Measurements from ENCODE around the gene CRIP1. TPM values are rescaled to one million over a fixed set of nuclear protein-coding genes. Genes with fewer than 3 reads are reported as not detected.

Gene CRIP1
- total RNA-seq, 1 experiment from 2014 or later, result 6.9 TPM

- no peaks in the 10 kb centered on the region for H3K79me2 ChIP-seq (ENCODE audit: insufficient read depth, low read length)
- no peak overlapping the region for H3K4me2 ChIP-seq (ENCODE audit: insufficient read depth, insufficient read length, low read length)
- H3K79me1 ChIP-seq (ENCODE audit: insufficient read depth, low read depth, low read length, poor library complexity, severe bottlenecking), result no peaks in the 10 kb centered on the region
- no peak overlapping the region for H3T11ph ChIP-seq (ENCODE audit: low read length)
- H2BK5ac ChIP-seq (ENCODE audit: insufficient read length, low read length), result no peak overlapping the region
- H3K23me2 ChIP-seq (ENCODE audit: insufficient read length, low read depth, low read length, poor library complexity, severe bottlenecking), result peaks cover 4% of the 10 kb centered on the region
- peaks cover 4% of the 10 kb centered on the region; the same call in 1 of the 2 replicates for H3K27me3 ChIP-seq (ENCODE audit: insufficient read depth, low read length)
- DNase-seq, result no peak
- no peak overlapping the region for H3K27ac ChIP-seq (ENCODE audit: insufficient read length, low read depth, low read length)
- H2AK5ac ChIP-seq (ENCODE audit: insufficient read length, low read length), result no peak overlapping the region
- H3K14ac ChIP-seq (ENCODE audit: insufficient read depth, low read length), result no peak overlapping the region
- H2BK12ac ChIP-seq (ENCODE audit: insufficient read length, low read depth, low read length), result no peak overlapping the region
- Mint-ChIP-seq H3K27ac (no peak overlapping the region; a peak in 1 of 7 replicates), H3K4me3 (no peak overlapping the region), H3K27me3 (ENCODE audit: low read depth) (peaks cover 5% of the 10 kb centered on the region), H3K4me1 (peaks cover 0 to 8% of the 10 kb centered on the region in 2 experiments; a peak in 1 of 4 replicates), H3K36me3 (ENCODE audit: insufficient read depth in 1 of 3, low read depth in 3 of 3) (peaks cover 0 to 7% (median 0%) of the 10 kb centered on the region in 3 experiments; a peak in 2 of 7 replicates), H3K9me3 (no peaks in the 10 kb centered on the region)
- no peak overlapping the region for H4K8ac ChIP-seq (replicated peaks; ENCODE audit: insufficient read length, low read depth, low read length)
- H4K5ac ChIP-seq (ENCODE audit: insufficient read length, low read depth, low read length), result no peak overlapping the region
- H3K23ac ChIP-seq (ENCODE audit: insufficient read length, low read depth, low read length), result no peak overlapping the region
- H2BK15ac ChIP-seq (ENCODE audit: low read depth, low read length), result no peak overlapping the region
- H3K9ac ChIP-seq (ENCODE audit: extremely low read depth, insufficient read length, low read length), result no peak overlapping the region
- no peak overlapping the region for H3K4ac ChIP-seq (ENCODE audit: low read depth, low read length)
- H2BK20ac ChIP-seq (ENCODE audit: low read depth, low read length, poor library complexity, severe bottlenecking), result no peak overlapping the region
- H3K56ac ChIP-seq (ENCODE audit: insufficient read length, low read depth, low read length), result no peak overlapping the region
- no peak overlapping the region for H2AFZ ChIP-seq (ENCODE audit: low read length)
- H4K20me1 ChIP-seq (ENCODE audit: control insufficient read depth, insufficient read depth, insufficient read length), result no peaks in the 10 kb centered on the region
- TF ChIP-seq, protein P1, sequence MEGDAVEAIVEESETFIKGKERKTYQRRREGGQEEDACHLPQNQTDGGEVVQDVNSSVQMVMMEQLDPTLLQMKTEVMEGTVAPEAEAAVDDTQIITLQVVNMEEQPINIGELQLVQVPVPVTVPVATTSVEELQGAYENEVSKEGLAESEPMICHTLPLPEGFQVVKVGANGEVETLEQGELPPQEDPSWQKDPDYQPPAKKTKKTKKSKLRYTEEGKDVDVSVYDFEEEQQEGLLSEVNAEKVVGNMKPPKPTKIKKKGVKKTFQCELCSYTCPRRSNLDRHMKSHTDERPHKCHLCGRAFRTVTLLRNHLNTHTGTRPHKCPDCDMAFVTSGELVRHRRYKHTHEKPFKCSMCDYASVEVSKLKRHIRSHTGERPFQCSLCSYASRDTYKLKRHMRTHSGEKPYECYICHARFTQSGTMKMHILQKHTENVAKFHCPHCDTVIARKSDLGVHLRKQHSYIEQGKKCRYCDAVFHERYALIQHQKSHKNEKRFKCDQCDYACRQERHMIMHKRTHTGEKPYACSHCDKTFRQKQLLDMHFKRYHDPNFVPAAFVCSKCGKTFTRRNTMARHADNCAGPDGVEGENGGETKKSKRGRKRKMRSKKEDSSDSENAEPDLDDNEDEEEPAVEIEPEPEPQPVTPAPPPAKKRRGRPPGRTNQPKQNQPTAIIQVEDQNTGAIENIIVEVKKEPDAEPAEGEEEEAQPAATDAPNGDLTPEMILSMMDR (conservative IDR thresholded peaks at IDR 0.05), result no peak
- no peaks in the 10 kb centered on the region for H3K9me3 ChIP-seq (ENCODE audit: control insufficient read depth, low read depth, low read length)
- no peak overlapping the region for H4K91ac ChIP-seq (ENCODE audit: insufficient read length, low read depth, low read length)
- H3K4me1 ChIP-seq (ENCODE audit: insufficient read depth, low read length), result no peaks in the 10 kb centered on the region; the same call in 1 of the 2 replicates
- no CpG with 5 or more reads among the region's 34 CpGs for WGBS (ENCODE audit: extremely low coverage, insufficient read length, low lambda C conversion rate)
- no peak overlapping the region for H3K18ac ChIP-seq (ENCODE audit: insufficient read length, low read depth, low read length)
- no peak overlapping the region for H2BK120ac ChIP-seq (ENCODE audit: low read depth, low read length, poor library complexity, severe bottlenecking)
These were observed 16.1 kb upstream of the CRIP1 start for GRCh38 chr14:105470350-105471296.
